Stimulated activated CD4-positive, alpha-beta T cell treated with anti-CD3 and anti-CD28 coated beads, Interleukin-12 subunit alpha, Interleukin-12 subunit beta, amount 100 ng/mL, for 4 hours (primary cell): ENCODE data around the gene ARHGDIB.

Experiments used
- DNase-seq: peaks from one replicate; pipeline ENCODE4 v3.0.0-alpha.2; 2020

ARHGDIB gene

DNA sequence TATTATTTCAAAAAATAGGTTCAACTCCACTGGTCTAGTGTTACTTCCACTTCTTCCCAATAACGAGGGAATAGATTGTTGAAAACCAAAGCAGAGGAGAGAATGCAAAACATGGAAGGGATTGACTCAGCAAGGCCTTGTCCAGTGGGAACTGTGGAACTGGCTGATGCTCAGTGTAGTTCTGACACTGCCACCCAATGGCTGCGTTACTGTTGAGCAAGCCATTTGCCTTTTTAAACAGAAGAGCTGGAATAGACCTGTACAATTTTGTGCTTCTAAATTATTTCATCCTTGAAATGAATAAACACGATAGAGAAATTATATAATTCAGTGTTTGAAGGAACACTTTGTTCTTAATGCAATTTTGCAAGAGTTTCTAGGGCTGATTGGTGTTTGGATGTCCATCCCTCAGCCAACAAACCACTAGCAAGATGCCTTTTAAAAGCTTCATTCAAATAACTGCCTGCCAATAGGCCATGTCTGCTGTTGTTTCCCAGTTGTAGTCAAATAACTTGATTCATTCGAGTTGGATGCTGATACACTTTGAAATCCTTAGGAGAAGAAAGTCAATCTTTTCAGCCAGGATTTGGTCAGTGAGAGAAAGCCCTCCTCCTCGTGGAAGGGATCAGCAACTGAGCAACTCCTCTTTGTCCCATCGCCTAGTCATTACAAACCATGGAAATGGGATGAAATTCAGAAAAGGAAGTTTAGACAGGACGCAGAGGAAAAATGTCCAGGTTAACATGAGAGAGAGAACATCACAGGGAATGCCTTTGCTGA, 68.5 kb downstream of the ARHGDIB start:
- DNase-seq: no peak
